EL (cell line): Measurements from ENCODE around the gene FBLN7.

Experiments
- DNase-seq: peaks from one replicate; pipeline ENCODE4 v3.0.0-alpha.2; 2016

FBLN7 gene

GRCh38 chr2:112159454-112159921, 21.3 kb downstream of the FBLN7 start:
- no peak for DNase-seq

GRCh38 chr2:112160283-112161250, 22.4 kb downstream of the FBLN7 start:
- no peak for DNase-seq

- DNase-seq: no peak
Observed at GRCh38 chr2:112161431-112162145, 23.4 kb downstream of the FBLN7 start.

- no peak for DNase-seq
Observed at GRCh38 chr2:112162341-112162740, 24.2 kb downstream of the FBLN7 start.

GRCh38 chr2:112162956-112163355, 24.8 kb downstream of the FBLN7 start:
- no peak for DNase-seq

GRCh38 chr2:112163541-112163981, 25.4 kb downstream of the FBLN7 start:
- DNase-seq: no peak

- DNase-seq: no peak
Observed at GRCh38 chr2:112164876-112165275, 26.7 kb downstream of the FBLN7 start.

GRCh38 chr2:112165296-112165695, 27.1 kb downstream of the FBLN7 start:
- DNase-seq: no peak

- DNase-seq: no peak
Observed at GRCh38 chr2:112166806-112167499, 28.8 kb downstream of the FBLN7 start.

- DNase-seq: no peak
Observed at GRCh38 chr2:112168422-112169124, 30.4 kb downstream of the FBLN7 start.

GRCh38 chr2:112170495-112170894, 32.3 kb downstream of the FBLN7 start:
- DNase-seq: no peak

GRCh38 chr2:112173646-112174319, 35.6 kb downstream of the FBLN7 start:
- DNase-seq: no peak

- no peak for DNase-seq
Observed at GRCh38 chr2:112174383-112174782, 36.2 kb downstream of the FBLN7 start.

- DNase-seq: no peak
Observed at GRCh38 chr2:112175333-112175732, 37.1 kb downstream of the FBLN7 start.

GRCh38 chr2:112175958-112176573, 37.9 kb downstream of the FBLN7 start:
- no peak for DNase-seq

- DNase-seq: no peak
Observed at GRCh38 chr2:112181571-112182290, 43.5 kb downstream of the FBLN7 start.

- DNase-seq: no peak
Observed at GRCh38 chr2:112182581-112183034, 44.4 kb downstream of the FBLN7 start.

GRCh38 chr2:112183327-112184025, 45.3 kb downstream of the FBLN7 start:
- no peak for DNase-seq

- no peak for DNase-seq
Observed at GRCh38 chr2:112184121-112184520, 45.9 kb downstream of the FBLN7 start.

- no peak for DNase-seq
Observed at GRCh38 chr2:112185131-112185530, 46.9 kb downstream of the FBLN7 start.
